Parathyroid adenoma (tissue), 2 donors: Measurements from ENCODE around the gene PDSS2.

Experiments
- H2AFZ ChIP-seq: fragments of 300-600 bp; sonication (generic); one replicate; pipeline ENCODE4 v1.7.0; 2017; ENCODE audit warnings: antibody characterized with exemption, mild to moderate bottlenecking
- H3K27ac ChIP-seq: fragments of 300-600 bp; sonication (generic); one replicate; pipeline ENCODE4 v1.7.0; 2017
- H3K27me3 ChIP-seq: fragments of 300-600 bp; sonication (generic); one replicate; pipeline ENCODE4 v1.7.0; 2017; ENCODE audit warnings: low read length; ENCODE audit not compliant: control insufficient read depth, insufficient read depth
- H3K36me3 ChIP-seq: fragments of 300-600 bp; sonication (generic); one replicate; pipeline ENCODE4 v1.7.0; 2017; ENCODE audit warnings: low read length; ENCODE audit not compliant: control insufficient read depth, insufficient read depth
- H3K4me1 ChIP-seq: fragments of 300-600 bp; sonication (generic); one replicate; pipeline ENCODE4 v1.7.0; 2017; ENCODE audit warnings: control low read depth
- H3K4me2 ChIP-seq: fragments of 300-600 bp; sonication (generic); one replicate; pipeline ENCODE4 v1.7.0; 2017; ENCODE audit warnings: low read length
- H3K4me3 ChIP-seq: fragments of 300-600 bp; sonication (generic); one replicate; pipeline ENCODE4 v1.7.0; 2017; ENCODE audit warnings: low read depth, low read length
- H3K79me2 ChIP-seq: fragments of 300-600 bp; sonication (generic); one replicate; pipeline ENCODE4 v1.7.0; 2017; ENCODE audit warnings: control low read depth
- H3K9ac ChIP-seq: fragments of 300-600 bp; sonication (generic); one replicate; pipeline ENCODE4 v1.7.0; 2017; ENCODE audit warnings: mild to moderate bottlenecking
- H3K9me3 ChIP-seq: fragments of 300-600 bp; sonication (generic); one replicate; pipeline ENCODE4 v1.7.0; 2017; ENCODE audit warnings: low read length; ENCODE audit not compliant: control insufficient read depth
- CTCF ChIP-seq: fragments of 300-600 bp; sonication (generic); IDR thresholded peaks from one replicate; pipeline ENCODE4 v1.7.0; 2017; ENCODE audit warnings: antibody characterized with exemption, mild to moderate bottlenecking
- donor health status: primary hyperparathyroidism.

PDSS2 gene

GRCh38 chr6:107401573-107401972 lies 57.8 kb downstream of the PDSS2 start:
- TF ChIP-seq CTCF = no peak
- H3K9ac ChIP-seq = no peak overlapping the region
- H3K4me1 ChIP-seq = peaks cover 2% of the 10 kb centered on the region
- H2AFZ ChIP-seq = no peak overlapping the region
- H3K4me3 ChIP-seq = no peak overlapping the region
- no peaks in the 10 kb centered on the region for H3K9me3 ChIP-seq
- peaks cover 4% of the 10 kb centered on the region for H3K79me2 ChIP-seq
- no peak overlapping the region for H3K4me2 ChIP-seq
- no peaks in the 10 kb centered on the region for H3K36me3 ChIP-seq
- H3K27me3 ChIP-seq = no peaks in the 10 kb centered on the region
- H3K27ac ChIP-seq = no peak overlapping the region

GRCh38 chr6:107400616-107401147 lies 58.7 kb downstream of the PDSS2 start:
- H3K4me3 ChIP-seq = no peak overlapping the region
- no peak overlapping the region for H3K4me2 ChIP-seq
- no peaks in the 10 kb centered on the region for H3K4me1 ChIP-seq
- H3K79me2 ChIP-seq = peaks cover 4% of the 10 kb centered on the region
- no peaks in the 10 kb centered on the region for H3K27me3 ChIP-seq
- no peaks in the 10 kb centered on the region for H3K36me3 ChIP-seq
- H3K9me3 ChIP-seq = no peaks in the 10 kb centered on the region
- no peak overlapping the region for H2AFZ ChIP-seq
- no peak overlapping the region for H3K9ac ChIP-seq
- no peak overlapping the region for H3K27ac ChIP-seq
- no peak for TF ChIP-seq CTCF

GRCh38 chr6:107399935-107400334 lies 59.4 kb downstream of the PDSS2 start:
- Histone ChIP-seq H3K27ac (no peak overlapping the region), H3K27me3 (no peaks in the 10 kb centered on the region), H3K4me3 (no peak overlapping the region), H3K4me2 (no peak overlapping the region), H3K9me3 (no peaks in the 10 kb centered on the region), H2AFZ (no peak overlapping the region), H3K79me2 (peaks cover 4% of the 10 kb centered on the region), H3K9ac (no peak overlapping the region), H3K4me1 (no peaks in the 10 kb centered on the region), H3K36me3 (no peaks in the 10 kb centered on the region)
- TF ChIP-seq CTCF = no peak

GRCh38 chr6:107398001-107398400 lies 61.4 kb downstream of the PDSS2 start:
- no peaks in the 10 kb centered on the region for H3K36me3 ChIP-seq
- H3K9me3 ChIP-seq = no peaks in the 10 kb centered on the region
- H3K4me1 ChIP-seq = no peaks in the 10 kb centered on the region
- H3K27me3 ChIP-seq = no peaks in the 10 kb centered on the region
- no peak overlapping the region for H3K9ac ChIP-seq
- no peak overlapping the region for H3K4me3 ChIP-seq
- no peak overlapping the region for H2AFZ ChIP-seq
- no peaks in the 10 kb centered on the region for H3K79me2 ChIP-seq
- H3K4me2 ChIP-seq = no peak overlapping the region
- H3K27ac ChIP-seq = no peak overlapping the region
- TF ChIP-seq CTCF = no peak

- no peaks in the 10 kb centered on the region for H3K9me3 ChIP-seq
- H3K9ac ChIP-seq = no peak overlapping the region
- no peaks in the 10 kb centered on the region for H3K36me3 ChIP-seq
- no peak for TF ChIP-seq CTCF
- no peak overlapping the region for H2AFZ ChIP-seq
- H3K4me2 ChIP-seq = no peak overlapping the region
- H3K27ac ChIP-seq = no peak overlapping the region
- no peak overlapping the region for H3K4me3 ChIP-seq
- H3K79me2 ChIP-seq = no peaks in the 10 kb centered on the region
- H3K4me1 ChIP-seq = no peaks in the 10 kb centered on the region
- no peaks in the 10 kb centered on the region for H3K27me3 ChIP-seq
These were observed 63.2 kb downstream of the PDSS2 start for GRCh38 chr6:107396211-107396610.
